ENCODE data around the gene SCN11A. TPM values are rescaled to one million over a fixed set of nuclear protein-coding genes. Genes with fewer than 3 reads are reported as not detected.

SCN11A gene
- total and polyA plus RNA-seq, 9 of the 15 experiments (the other 6 are each of a cell fraction or from before 2014, with no cell fraction given) = 0.01 to 0.05 (median 0.04) TPM; not detected in 6

GRCh38 chr3:39021465-39022285 lies 30.1 kb downstream of the SCN11A start (continued):
- TF ChIP-seq CBFB (CRISPR knock-in tag; IDR thresholded peaks at IDR 0.05) (no peak), EWSR1 (IDR thresholded peaks at IDR 0.05; ENCODE audit: borderline replicate concordance, low read depth, partially characterized antibody) (no peak), ZC3H8 (IDR thresholded peaks at IDR 0.05) (no peak), ZNF23 (CRISPR knock-in tag; IDR thresholded peaks at IDR 0.05) (no peak), ZNF354B (CRISPR knock-in tag; IDR thresholded peaks at IDR 0.05) (no peak), HDAC3 (IDR thresholded peaks at IDR 0.05; ENCODE audit: borderline replicate concordance, partially characterized antibody) (no peak), SMAD3 (CRISPR knock-in tag; conservative IDR thresholded peaks at IDR 0.05) (no peak), ATF4 (CRISPR knock-in tag; IDR thresholded peaks at IDR 0.05) (no peak), ZNF561 (CRISPR knock-in tag; conservative IDR thresholded peaks at IDR 0.05) (no peak), NFIX (CRISPR knock-in tag; IDR thresholded peaks at IDR 0.05; ENCODE audit: low read depth) (no peak), ZEB2 (IDR thresholded peaks at IDR 0.05) (peak; percentile 80), IRF2 (CRISPR knock-in tag; IDR thresholded peaks at IDR 0.05) (no peak), PBX2 (CRISPR knock-in tag; IDR thresholded peaks at IDR 0.05; ENCODE audit: low read depth) (no peak), PBX2 (tag; conservative IDR thresholded peaks at IDR 0.05; ENCODE audit: low read depth) (peak; percentile 92), RREB1 (CRISPR knock-in tag; IDR thresholded peaks at IDR 0.05) (no peak), FOXO4 (CRISPR knock-in tag; IDR thresholded peaks at IDR 0.05) (no peak), TCF15 (CRISPR knock-in tag; IDR thresholded peaks at IDR 0.05) (no peak)
